Right forelimb (tissue), 1 donor: ENCODE data around the gene ASPDH.
"Not testable (repeated sequence)": the region's sequence is repeated elsewhere in the genome, so short reads cannot be mapped to it uniquely, and the experiment has no call there.

ENCODE experiments used
- DNase-seq: peaks from one replicate; pipeline ENCODE4 v3.0.0-alpha.2; 2018

Gene ASPDH

DNA sequence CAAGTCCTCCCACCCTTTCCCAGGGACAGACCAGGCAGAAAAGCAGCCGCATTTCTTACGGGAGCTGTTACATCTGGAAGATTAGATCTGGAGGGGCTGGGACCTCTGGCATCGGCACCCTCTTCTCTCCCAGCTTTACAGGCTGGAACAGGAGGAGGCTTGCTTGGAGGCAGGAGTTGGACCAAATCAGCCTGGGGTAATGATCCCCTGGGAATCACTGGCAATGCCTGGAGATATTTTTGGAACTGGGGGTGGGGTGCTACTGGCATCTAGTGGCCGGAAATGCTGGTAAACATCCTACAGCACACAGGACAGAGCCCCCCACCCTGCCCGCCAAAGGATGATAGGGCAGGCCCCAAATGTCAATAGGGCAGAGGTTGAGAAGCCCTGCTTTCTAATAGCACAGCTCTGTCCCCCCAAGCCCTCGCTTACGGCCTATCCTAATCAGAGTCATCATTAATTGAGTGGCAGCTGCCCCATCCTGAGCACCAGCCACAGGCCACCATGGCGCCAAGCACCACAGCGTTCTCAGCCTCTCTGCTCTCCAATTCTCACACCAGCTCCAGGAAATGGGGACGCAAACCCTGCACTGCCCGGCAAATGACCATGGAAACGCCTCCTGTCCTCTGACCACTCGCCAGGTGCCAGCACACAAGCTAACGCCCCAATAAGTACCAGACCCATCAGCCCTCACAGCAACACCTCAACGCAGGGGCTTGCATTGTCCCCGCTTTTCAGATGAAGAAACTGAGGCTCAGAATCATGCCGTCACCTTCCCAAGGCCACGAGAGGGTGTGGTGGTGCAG is 33.9 kb upstream of the ASPDH start:
- no peak for DNase-seq

- DNase-seq = peak; percentile 26
Observed at GRCh38 chr19:50546527-50547221, 33.0 kb upstream of the ASPDH start.

DNA sequence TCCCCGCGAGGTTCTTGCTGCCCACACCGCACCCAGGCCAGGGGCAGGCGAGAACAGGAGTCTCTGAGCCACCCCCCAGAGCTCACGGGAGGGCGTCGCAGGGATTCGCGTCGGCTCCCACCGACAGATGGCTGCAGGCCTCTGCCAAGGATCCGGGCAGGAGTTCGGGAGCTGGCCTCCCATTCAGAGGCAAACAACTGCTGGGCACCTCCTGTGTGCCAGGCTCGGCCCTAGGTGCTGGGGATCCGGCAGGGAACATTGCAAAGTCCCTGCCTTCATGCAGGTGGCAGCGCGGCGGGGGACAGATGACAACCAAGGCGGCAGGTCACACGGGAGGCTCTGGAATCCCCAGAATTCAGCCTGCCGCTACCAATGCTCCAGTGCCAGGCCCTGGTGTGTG is 29.2 kb upstream of the ASPDH start:
- DNase-seq = no peak

- peak; percentile 81 for DNase-seq
Observed at GRCh38 chr19:50537769-50538230, 24.1 kb upstream of the ASPDH start.

DNA sequence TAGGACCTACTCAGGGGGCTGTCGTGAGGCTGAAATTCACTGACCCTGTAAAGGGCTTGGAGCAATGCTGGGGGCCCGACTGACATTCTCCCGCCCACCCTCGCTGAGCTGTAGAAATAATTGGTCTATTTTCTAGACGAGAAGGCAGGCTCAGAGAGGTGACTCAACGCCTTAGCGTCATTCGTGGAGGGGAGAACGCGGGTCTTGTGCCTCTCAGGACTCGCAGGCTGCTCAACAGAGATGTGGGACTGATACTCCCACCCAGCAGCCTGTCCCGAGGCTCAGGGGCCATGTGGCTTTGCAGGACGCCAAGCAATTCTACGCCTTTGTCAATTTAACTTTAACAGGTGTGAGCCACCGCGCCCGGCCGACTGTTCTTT is 23.6 kb upstream of the ASPDH start:
- DNase-seq = no peak

GRCh38 chr19:50536662-50537305 is 23.1 kb upstream of the ASPDH start:
- DNase-seq = no peak

- DNase-seq = no peak
Observed at GRCh38 chr19:50535672-50536187, 22.0 kb upstream of the ASPDH start.

DNA sequence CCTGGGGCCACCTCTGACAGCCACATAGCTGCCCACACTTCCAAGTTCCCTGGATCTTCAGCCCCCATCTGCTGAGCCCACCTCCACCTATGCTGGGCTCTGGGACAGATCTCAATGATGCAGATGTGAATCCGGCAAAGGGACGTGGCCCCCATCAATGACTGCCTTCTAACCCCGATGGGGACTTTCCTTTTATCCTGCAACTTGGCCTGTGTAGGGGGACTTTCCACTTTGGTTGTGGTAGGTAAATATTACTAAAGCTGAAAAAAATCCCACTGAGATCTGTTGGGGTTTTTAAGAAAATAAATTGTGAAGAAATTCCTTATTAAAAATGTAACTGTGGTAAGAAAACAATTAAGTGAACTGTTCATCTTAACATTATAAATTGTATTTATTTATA is 20.8 kb upstream of the ASPDH start:
- no peak for DNase-seq

DNA sequence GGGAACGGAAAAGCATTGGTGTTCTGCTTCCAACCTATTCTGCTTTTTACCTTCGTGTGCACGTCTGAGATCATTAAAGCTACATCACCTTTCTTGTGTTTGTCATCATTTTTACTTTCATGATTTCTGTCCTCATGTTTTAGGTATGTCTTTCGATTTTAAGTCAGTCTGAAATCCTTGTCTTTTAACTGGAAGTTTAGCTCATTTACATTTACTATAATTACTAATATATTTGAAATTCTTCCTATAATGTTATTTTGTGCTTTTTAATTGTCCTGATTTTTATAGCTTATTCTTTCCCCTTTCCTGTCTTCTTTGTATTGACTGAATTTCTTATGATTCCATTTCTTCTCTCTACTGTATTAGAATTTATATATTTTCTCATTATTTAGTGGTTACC is 19.2 kb upstream of the ASPDH start:
- DNase-seq = no peak

DNA sequence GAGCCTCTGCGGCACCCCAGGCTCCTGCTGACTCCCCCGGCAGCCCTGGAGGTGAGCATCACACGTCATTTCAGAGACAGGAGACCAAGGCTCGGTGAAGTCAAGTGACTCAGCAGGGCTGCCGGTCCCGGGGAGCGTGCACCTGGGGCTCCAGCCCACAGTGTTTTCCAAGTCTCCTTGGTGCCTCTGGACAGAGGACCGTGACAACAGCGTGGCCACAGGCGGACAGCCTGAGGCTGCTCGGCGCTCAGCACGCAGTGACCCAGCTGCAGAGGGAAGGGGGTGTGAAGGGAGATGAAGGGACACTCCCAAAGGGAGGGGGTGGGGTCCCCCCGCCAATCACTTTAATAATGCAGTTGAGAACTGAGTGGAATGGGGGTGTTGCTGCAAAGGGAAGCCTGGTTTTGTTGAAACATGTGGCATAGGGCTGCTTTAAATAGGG is 17.5 kb upstream of the ASPDH start:
- DNase-seq = no peak

GRCh38 chr19:50528052-50528451 is 14.3 kb upstream of the ASPDH start:
- not testable (repeated sequence) for DNase-seq

DNA sequence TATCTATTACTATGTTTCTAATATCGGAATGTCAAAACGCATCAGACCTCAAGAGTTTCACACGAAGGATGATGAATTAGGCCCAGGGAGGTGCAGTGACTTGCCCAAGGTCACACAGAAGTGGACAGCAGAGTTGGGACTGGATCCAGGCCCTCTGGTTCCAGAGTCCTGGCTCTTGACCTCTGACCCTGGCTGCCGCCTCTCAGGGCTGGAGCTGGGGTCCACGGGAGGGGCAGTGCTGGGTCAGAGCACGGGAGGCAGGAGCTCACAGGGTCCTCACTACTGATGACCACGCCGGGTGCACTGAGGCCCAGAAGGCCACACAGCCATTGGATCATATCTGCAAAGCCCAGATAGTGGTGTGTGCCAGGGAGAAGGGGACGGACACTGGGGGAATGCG is 9.2 kb upstream of the ASPDH start:
- no peak for DNase-seq

- DNase-seq = no peak
Observed at GRCh38 chr19:50520822-50521465, 7.2 kb upstream of the ASPDH start.

GRCh38 chr19:50519006-50519575 is 5.4 kb upstream of the ASPDH start:
- no peak for DNase-seq

DNA sequence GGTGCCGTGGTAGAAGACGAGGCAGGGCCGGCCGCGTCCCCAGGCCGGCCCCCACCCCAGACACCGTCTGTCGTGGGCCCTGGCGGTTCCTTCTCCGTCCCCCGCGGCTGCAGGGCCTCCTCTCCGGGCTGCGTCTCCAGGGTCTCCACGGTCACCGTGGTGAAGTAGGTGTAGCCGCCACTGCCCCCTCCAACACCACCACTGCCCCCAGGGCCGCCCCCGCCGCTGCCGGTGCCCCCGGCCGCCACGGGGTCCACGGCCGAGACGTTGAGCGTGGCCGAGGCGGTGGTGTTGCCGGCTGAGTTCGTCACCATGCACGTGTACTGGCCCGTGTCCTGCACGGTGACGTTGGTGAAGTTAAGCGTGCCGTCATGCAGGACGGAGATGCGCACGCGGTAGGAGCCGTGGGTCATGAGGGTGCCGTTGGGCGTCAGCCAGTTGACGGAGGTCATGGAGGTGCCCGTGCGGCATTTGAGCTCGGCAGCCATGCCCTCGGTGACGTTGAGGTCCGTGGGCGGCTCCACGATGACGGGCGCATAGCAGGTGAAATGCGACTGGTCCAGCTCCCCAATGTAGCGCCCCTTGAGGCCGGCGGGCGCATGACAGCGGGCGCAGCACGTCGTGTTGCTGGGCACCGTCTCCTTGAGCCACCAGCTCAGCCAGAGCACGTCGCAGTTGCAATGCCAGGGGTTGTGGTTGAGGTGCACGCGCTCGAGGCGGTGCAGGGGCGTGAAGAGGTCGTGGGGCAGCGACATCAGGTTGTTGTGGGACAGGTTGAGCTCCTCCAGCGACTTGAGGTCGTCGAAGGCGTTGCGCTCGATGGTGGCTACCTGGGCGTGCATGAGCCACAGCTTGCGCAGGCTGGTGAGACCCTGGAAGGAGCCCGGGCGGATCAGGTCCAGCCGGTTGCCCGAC is 4.6 kb upstream of the ASPDH start:
- DNase-seq = no peak

- no peak for DNase-seq
Observed at GRCh38 chr19:50517704-50518075, 4.0 kb upstream of the ASPDH start.

- no peak for DNase-seq
Observed at GRCh38 chr19:50516964-50517703, 3.4 kb upstream of the ASPDH start.

DNA sequence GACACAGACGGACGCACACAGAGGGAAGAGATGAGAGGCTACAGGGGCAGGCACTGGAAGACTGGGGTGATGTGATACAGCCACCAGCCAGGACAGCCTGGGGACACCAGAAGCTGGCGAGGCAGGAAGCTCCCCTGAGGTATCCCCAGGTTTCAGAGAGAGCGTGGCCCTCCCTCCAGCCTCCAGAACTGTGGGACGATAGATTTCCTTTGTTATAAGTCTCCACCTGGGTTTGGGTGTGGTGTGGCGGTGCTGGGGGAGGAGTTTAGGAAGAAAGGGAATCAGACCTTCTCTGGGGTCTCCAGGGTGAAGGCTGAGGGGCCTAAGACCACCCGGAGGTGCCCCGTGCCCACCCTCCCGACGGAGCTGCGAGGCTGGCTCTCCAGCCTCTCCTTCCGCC is 2.7 kb upstream of the ASPDH start:
- DNase-seq = no peak

GRCh38 chr19:50515168-50515561 is 1.5 kb upstream of the ASPDH start:
- no peak for DNase-seq

- no peak for DNase-seq
Observed at GRCh38 chr19:50514346-50515167, 844 bp upstream of the ASPDH start.
